Measurements from ENCODE around the gene CLIC3.
A peak's percentile ranks its signal among the peaks of the same experiment; 100 is the strongest.
"Not testable (repeated sequence)": the region's sequence is repeated elsewhere in the genome, so short reads cannot be mapped to it uniquely, and the experiment has no call there.

CLIC3 gene, protein sequence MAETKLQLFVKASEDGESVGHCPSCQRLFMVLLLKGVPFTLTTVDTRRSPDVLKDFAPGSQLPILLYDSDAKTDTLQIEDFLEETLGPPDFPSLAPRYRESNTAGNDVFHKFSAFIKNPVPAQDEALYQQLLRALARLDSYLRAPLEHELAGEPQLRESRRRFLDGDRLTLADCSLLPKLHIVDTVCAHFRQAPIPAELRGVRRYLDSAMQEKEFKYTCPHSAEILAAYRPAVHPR

GRCh38 chr9:136996361-136997292 lies at the start of gene CLIC3:
Gene CLIC3 (minus strand): TSS chr9:136996568. CDS start chr9:136996543, 25 bp downstream.
- no peak for DNase-seq (ENCODE audit: low read depth)
- no peak within 1 kb of the TSS for H3K4me3 ChIP-seq (ENCODE audit: low read depth, low read length)

- peak overlapping the region; percentile 65 for H3K4me3 ChIP-seq (ENCODE audit: low read depth, low read length)
- no peak for DNase-seq (ENCODE audit: low read depth)
Measured at GRCh38 chr9:137045294-137046087, 49.1 kb upstream of the CLIC3 start.

DNA sequence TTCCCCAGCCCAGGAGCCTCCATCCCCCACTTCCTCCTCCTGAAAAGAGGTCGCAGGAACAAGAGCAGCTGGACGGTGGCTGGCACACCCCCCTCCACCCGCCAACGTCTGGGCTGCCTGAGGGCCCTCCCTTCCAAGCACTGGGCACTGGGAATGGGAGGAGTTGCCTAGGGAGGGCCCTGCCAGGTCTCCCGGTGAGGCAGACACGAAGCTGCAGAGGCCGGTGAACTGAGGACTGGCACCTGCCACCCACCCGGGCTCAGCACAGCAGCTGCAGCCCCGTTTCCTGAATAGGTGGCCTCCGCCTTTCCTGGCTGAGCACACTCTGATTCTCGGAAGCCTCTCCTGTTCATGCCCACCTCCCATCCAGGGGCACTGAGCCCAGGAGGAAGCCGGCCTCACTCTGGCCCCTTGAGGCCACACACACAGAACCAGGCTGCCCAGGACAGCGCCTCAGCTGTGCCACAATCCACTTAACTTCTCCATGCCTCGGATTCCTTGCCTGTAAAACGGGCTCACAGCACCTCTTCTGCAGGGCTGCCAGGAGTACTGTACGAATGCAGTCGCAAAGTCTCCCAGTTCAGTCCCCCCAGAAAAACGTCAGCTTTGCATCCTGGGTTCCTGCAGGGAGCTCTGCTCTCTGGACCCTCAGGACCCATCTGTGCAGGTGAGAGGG lies 48.3 kb upstream of the CLIC3 start:
- H3K4me3 ChIP-seq (ENCODE audit: low read depth, low read length), result peak overlapping the region; percentile 65
- DNase-seq (ENCODE audit: low read depth), result no peak

DNA sequence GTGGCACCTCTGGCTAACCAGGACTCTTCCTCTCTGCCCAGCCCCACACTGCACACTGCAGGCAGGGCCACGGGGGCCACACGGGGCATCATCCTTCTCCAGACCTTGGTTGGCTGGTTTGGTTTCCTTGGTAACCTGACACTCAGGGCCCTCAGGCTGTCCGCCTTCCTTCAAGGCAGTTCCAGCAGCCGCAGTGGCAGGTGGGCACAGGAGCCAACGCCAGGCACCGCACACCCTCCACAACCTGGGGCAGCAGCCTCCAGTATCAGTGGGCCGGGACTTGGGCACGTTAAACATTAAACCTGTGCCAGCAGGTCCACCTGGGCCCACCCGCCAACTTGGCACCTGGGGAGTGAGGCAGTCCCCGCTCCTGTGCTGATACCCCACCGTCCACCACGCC lies 47.7 kb upstream of the CLIC3 start:
- DNase-seq (ENCODE audit: low read depth), result no peak
- H3K4me3 ChIP-seq (ENCODE audit: low read depth, low read length), result no peak overlapping the region

DNA sequence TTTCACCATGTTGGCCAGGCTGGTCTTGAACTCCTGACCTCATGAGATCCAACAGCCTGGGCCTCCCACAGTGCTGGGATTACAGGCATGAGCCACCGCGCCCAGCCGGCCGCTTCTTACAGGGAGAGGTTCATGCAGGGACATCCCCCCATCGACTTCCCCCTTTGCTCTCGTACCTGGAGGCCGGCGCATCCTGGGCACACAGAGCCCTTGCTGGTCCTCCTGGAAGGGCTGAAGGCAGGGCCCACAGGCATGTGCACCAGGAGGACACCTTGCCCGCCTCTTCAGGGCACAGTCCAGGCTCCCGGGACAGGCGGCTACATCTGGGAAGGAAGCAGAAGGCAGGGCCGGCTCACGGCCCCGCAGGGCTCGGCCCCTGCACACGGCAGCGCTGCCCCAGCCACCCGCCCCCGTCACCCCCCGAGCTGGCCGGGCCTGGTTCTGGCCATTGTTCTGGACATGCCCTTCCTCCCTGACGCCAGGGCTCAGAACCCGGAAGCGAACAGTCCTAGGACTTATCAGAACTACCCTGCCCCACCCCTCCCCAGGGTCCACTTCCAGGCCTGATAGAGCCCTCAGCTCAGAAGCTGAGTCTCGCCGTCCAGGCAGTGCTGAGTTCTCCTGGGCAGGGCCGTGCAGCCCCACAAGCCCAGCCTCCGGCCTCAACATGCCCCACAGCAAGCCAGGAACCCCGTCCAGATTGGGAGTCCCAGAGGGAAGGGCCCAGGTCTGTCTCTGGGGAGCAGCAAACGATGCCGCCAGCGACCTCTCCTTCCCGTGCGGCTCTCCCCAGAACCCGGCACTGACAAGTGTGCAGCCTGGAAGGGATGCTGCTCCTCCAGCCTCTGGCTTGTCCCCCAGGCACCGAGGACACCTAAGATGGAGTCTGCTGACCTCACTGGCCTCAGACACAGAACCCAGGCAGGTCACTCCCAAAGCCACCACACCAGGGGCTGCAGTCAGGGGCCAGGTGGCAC lies 46.7 kb upstream of the CLIC3 start:
- H3K4me3 ChIP-seq (ENCODE audit: low read depth, low read length), result no peak overlapping the region
- no peak for DNase-seq (ENCODE audit: low read depth)

- no peak for DNase-seq (ENCODE audit: low read depth)
- no peak overlapping the region for H3K4me3 ChIP-seq (ENCODE audit: low read depth, low read length)
Measured at GRCh38 chr9:137041124-137041523, 44.8 kb upstream of the CLIC3 start.

DNA sequence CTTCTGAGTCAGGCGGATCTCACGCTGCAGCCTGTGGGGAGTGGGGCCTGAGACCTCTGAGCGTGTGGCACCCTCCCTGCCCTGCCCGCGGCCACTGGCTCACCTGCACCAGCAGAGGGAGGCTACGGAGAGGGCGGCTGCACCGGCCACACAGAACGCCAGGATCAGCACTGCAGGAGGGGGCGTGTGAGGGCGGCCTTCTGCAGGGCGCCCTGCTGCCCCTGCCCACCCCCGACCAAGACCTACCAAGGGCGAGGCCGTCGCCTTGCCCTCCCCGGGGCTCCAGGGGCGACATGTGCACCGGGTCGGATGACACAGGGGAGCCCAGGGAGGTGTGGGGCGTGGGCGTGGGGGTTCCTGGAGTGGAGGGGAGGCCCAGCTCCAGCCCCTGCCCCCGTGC lies 44.2 kb upstream of the CLIC3 start:
- H3K4me3 ChIP-seq (ENCODE audit: low read depth, low read length), result no peak overlapping the region

GRCh38 chr9:137039611-137040366 lies 43.4 kb upstream of the CLIC3 start:
- DNase-seq (ENCODE audit: low read depth), result no peak
- no peak overlapping the region for H3K4me3 ChIP-seq (ENCODE audit: low read depth, low read length)

More for the DNA sequence above, 44.2 kb upstream of the CLIC3 start:
- DNase-seq (ENCODE audit: low read depth), result no peak

DNA sequence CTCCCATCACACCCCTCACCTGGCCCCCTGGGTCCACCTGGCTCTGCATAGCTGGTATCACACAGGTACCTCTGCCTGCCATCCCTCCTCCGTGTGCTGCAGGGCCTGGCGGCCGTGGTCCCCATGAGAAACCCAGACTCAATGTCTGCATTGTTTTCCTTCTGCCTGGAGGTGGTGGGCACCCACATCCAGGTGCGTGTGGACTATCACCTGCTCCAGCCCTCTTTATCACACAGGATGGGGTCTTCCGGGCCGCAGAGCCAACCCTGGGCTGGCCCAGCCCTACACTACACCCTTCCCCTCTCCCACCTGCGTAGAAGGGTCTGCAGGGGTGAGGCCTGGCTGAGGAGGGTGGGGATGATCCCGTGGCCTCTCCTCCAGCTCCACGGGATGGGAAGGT lies 42.5 kb upstream of the CLIC3 start:
- DNase-seq (ENCODE audit: low read depth), result no peak
- H3K4me3 ChIP-seq (ENCODE audit: low read depth, low read length), result no peak overlapping the region

GRCh38 chr9:137037483-137037882 lies 41.1 kb upstream of the CLIC3 start:
- DNase-seq (ENCODE audit: low read depth), result no peak
- H3K4me3 ChIP-seq (ENCODE audit: low read depth, low read length), result no peak overlapping the region

GRCh38 chr9:137037035-137037434 lies 40.7 kb upstream of the CLIC3 start:
- DNase-seq (ENCODE audit: low read depth), result no peak
- H3K4me3 ChIP-seq (ENCODE audit: low read depth, low read length), result no peak overlapping the region

DNA sequence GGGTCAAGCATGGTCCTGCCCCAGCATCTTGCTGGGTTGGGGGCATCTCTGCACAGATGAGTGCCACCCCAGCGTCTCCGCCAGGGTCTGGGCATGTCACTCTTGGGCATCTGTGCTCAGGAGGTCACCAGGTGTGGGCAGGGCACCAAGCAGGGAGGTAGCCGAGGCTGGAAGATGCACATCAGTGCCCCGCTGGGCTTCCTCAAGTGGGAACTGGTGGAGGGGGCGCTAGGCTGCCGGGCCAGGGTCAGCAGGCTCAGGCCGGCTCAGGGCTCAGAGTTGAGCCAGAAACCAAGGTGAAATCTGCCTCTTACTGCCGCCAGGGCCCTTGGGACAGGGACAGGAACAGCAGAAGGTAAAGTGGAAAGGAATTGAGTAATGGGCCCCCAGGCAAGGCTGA lies 39.6 kb upstream of the CLIC3 start:
- H3K4me3 ChIP-seq (ENCODE audit: low read depth, low read length), result no peak overlapping the region
- no peak for DNase-seq (ENCODE audit: low read depth)

GRCh38 chr9:137035507-137035834 lies 39.1 kb upstream of the CLIC3 start:
- no peak overlapping the region for H3K4me3 ChIP-seq (ENCODE audit: low read depth, low read length)
- no peak for DNase-seq (ENCODE audit: low read depth)

- H3K4me3 ChIP-seq (ENCODE audit: low read depth, low read length), result no peak overlapping the region
- DNase-seq (ENCODE audit: low read depth), result peak; percentile 39
Measured at GRCh38 chr9:137034709-137035506, 38.5 kb upstream of the CLIC3 start.

DNA sequence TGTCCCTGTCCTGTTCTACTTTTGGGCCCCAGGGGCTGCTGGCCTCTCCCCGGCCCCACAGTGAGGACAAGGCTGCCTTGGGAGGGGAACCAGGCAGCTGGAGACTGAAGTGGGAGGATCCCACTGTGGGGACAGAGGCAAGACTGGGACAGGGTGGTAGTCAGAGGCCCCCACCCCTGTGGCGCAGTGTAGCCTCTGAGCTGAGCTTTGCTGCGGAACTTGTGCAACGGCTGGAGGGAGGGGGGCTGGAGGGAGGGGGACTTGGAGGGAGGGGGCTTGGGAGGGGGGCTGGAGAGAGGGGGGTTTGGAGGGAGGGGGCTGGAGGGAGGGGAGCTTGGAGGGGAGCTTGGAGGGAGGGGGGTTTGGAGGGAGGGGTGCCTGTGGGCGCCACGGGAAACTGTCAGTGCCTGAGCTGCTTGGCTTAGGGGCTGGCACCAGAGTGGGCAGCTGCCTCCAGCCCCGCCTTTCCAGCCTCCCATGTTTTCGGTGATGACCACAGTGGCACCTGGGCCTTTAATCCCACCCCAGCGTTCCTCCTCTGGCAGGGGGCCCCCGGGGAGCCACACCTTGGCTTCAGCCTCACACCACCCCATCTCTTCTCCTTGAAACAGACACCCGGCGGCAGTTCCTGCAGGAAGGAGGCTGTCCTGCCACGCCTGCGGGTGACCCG lies 37.8 kb upstream of the CLIC3 start:
- no peak overlapping the region for H3K4me3 ChIP-seq (ENCODE audit: low read depth, low read length)
- no peak for DNase-seq (ENCODE audit: low read depth)

GRCh38 chr9:137033481-137033880 lies 37.1 kb upstream of the CLIC3 start:
- not testable (repeated sequence) for H3K4me3 ChIP-seq (ENCODE audit: low read depth, low read length); DNase-seq (ENCODE audit: low read depth)

DNA sequence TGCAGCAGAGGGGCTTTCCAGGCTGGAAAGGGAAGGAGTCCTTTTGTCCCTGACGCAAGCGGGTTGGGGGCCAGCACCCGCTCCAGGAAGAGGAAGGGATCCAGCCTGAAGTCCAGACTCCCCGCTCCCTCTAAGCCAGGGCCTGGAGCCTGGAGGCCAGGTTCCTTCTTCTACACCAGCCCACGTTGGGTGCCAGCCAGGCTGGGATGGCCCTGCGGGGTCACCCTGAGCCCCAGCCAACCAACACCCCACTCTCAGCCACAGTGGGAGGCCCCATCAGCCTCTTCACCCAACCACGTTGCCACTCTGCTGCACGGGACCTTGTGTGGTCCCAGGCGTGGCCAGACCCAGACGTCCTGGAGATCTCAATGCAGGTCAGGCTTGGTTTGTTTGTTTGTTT lies 36.5 kb upstream of the CLIC3 start:
- DNase-seq (ENCODE audit: low read depth), result no peak
- H3K4me3 ChIP-seq (ENCODE audit: low read depth, low read length), result no peak overlapping the region

All from skeletal muscle cell (primary cell).